GM18505 (cell line): ENCODE measurements around the gene KLHDC10.
"Not testable (repeated sequence)": the region's sequence is repeated elsewhere in the genome, so short reads cannot be mapped to it uniquely, and the experiment has no call there.

Experiments
- ATAC-seq: cut with Tn5 transposase; IDR thresholded peaks from one replicate; pipeline ENCODE4 v1.9.1; 2021; ENCODE audit not compliant: unreplicated experiment
- POLR2A ChIP-seq: IDR thresholded peaks from 4 replicates; pipeline ENCODE4 v1.6.1; 2011; ENCODE audit warnings: borderline replicate concordance; ENCODE audit not compliant: insufficient read depth, insufficient read length; ENCODE audit errors: extremely low read depth

The KLHDC10 gene

GRCh38 chr7:130144312-130145171, 74.2 kb downstream of the KLHDC10 start:
- no peak for TF ChIP-seq POLR2A
- ATAC-seq, result no peak

- ATAC-seq, result no peak
Measured at GRCh38 chr7:130145424-130146100, 75.2 kb downstream of the KLHDC10 start.

GRCh38 chr7:130146142-130146541, 75.8 kb downstream of the KLHDC10 start:
- not testable (repeated sequence) for ATAC-seq

More at GRCh38 chr7:130145424-130146100, 75.2 kb downstream of the KLHDC10 start:
- TF ChIP-seq POLR2A, result no peak

GRCh38 chr7:130146693-130147405, 76.5 kb downstream of the KLHDC10 start:
- TF ChIP-seq POLR2A, result no peak
- no peak for ATAC-seq

GRCh38 chr7:130147710-130148325, 77.5 kb downstream of the KLHDC10 start:
- ATAC-seq, result no peak
- TF ChIP-seq POLR2A, result no peak

- no peak for TF ChIP-seq POLR2A
- ATAC-seq, result no peak
Measured at GRCh38 chr7:130148561-130148960, 78.2 kb downstream of the KLHDC10 start.

GRCh38 chr7:130149281-130150139, 79.2 kb downstream of the KLHDC10 start:
- ATAC-seq, result no peak

GRCh38 chr7:130150587-130150986, 80.3 kb downstream of the KLHDC10 start:
- no peak for TF ChIP-seq POLR2A
- no peak for ATAC-seq

More at GRCh38 chr7:130149281-130150139, 79.2 kb downstream of the KLHDC10 start:
- no peak for TF ChIP-seq POLR2A

GRCh38 chr7:130151591-130152492, 81.5 kb downstream of the KLHDC10 start:
- no peak for TF ChIP-seq POLR2A

GRCh38 chr7:130152493-130153210, 82.3 kb downstream of the KLHDC10 start:
- TF ChIP-seq POLR2A, result no peak
- no peak for ATAC-seq

More at GRCh38 chr7:130151591-130152492, 81.5 kb downstream of the KLHDC10 start:
- ATAC-seq, result no peak
